Stimulated activated CD4-positive, alpha-beta T cell treated with anti-CD3 and anti-CD28 coated beads, Interleukin-2, amount 100 ng/mL, for 4 hours (primary cell): ENCODE results near the gene NEUROG2.
"Not testable (repeated sequence)": the region's sequence is repeated elsewhere in the genome, so short reads cannot be mapped to it uniquely, and the experiment has no call there.

Source experiments
- DNase-seq: peaks from one replicate; pipeline ENCODE4 v3.0.0-alpha.2; 2020; ENCODE audit warnings: low read depth

NEUROG2 gene

DNA sequence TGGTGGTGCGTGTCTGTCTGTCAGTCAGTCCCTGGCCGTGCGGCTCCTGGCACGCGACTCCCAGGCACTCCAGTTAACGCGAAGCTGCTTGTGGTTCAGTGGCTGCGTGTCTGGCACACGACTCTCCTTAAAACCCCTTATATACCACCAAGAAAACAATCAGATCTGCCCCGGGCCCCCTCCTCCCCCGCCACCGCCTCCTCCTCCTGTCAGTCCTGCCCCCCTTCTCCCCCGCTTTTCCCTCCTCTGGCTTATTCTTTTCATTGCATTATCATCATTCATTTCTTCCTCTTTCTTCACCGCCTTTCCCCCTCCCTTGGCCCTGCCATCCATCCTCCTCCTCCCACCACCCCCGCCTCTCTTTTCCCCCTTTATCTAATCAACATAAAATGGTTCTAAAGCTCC is at the start of gene NEUROG2:
NEUROG2 (minus strand) TSS at position 115 of the 405 bp plus-strand sequence. CDS start 705 bp downstream, outside the sequence.
- no peak for DNase-seq

GRCh38 chr4:112564706-112565270 is 48.8 kb upstream of the NEUROG2 start:
- no peak for DNase-seq

DNA sequence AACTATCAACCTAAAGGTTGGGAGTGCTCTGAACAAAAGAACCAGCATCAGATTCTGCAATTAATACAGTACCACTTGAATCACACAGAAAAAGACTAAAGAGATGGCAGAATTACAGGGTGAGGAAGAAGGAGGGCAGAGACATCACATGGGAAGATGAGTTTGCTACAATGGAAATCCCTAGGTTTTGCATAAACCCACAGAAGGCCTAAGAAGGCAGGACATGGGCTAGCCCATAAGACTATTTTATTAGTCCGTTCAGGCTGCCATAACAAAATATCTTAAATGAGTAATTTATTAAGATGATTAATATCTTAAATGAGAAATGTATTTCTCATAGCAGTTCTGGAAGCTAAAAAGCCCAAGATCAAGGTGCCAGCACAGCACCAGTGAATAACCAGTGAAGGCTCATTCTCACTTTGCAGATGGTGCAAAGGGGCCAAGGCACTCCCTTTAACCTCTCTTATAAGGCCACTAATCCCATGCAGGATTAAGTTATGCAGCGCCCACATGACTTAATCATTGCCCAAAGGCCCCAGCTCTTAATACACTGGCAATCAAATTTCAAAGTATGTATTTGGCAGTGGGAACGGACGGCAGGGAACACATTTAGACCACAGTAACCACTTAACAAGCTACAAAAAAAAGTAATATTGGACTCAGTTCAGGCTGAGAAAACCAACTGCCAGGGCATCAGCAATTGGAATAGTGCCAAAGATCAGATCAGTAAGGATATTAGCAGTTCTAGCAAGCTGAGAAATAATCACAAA is 47.6 kb upstream of the NEUROG2 start:
- DNase-seq, result no peak

- DNase-seq, result no peak
These were observed 46.4 kb upstream of the NEUROG2 start for GRCh38 chr4:112562254-112562879.

- DNase-seq, result no peak
These were observed 44.1 kb upstream of the NEUROG2 start for GRCh38 chr4:112560084-112560483.

GRCh38 chr4:112559053-112559452 is 43.1 kb upstream of the NEUROG2 start:
- DNase-seq, result no peak

- DNase-seq, result no peak
These were observed 41.9 kb upstream of the NEUROG2 start for GRCh38 chr4:112557676-112558411.

GRCh38 chr4:112554271-112554670 is 38.3 kb upstream of the NEUROG2 start:
- not testable (repeated sequence) for DNase-seq

GRCh38 chr4:112552668-112553067 is 36.7 kb upstream of the NEUROG2 start:
- DNase-seq, result no peak

GRCh38 chr4:112550728-112551127 is 34.7 kb upstream of the NEUROG2 start:
- no peak for DNase-seq

DNA sequence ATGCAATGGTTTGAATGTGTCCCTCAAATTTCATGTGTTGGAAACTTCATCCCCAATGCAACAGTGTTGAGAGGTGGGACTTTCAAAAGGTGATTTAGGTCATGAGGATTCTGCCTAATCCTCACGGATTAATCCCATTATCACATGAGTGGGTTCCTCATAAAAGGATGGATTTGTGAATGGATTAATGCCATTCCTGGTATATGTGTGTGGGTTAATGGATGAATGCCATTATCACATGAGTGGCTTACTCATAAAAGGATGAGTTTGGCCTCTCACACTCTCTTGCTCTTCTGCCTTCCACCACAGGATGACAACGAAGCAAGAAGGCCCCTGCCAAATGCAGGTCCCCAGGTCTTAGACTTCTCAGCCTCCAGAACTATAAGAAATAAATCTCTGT is 30.5 kb upstream of the NEUROG2 start:
- no peak for DNase-seq

DNA sequence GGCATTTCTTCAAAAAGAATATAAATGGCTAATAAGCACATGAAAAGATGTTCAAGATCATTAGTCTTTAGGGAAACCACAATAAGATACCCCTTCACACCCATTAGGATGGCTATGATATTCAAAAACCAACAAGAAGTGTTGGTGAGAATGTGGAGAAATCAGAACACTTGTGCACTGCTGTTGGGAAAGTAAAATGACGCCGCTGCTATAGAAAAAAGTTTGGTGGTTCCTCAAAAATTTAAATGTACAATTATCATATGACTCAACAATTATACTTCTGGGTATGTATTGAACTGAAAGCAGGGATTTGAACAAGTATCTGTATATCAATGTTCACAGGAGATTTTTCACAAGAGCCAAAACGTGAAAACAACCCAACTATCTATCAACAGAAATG is 29.4 kb upstream of the NEUROG2 start:
- DNase-seq, result no peak

- no peak for DNase-seq
These were observed 24.7 kb upstream of the NEUROG2 start for GRCh38 chr4:112540695-112541094.

DNA sequence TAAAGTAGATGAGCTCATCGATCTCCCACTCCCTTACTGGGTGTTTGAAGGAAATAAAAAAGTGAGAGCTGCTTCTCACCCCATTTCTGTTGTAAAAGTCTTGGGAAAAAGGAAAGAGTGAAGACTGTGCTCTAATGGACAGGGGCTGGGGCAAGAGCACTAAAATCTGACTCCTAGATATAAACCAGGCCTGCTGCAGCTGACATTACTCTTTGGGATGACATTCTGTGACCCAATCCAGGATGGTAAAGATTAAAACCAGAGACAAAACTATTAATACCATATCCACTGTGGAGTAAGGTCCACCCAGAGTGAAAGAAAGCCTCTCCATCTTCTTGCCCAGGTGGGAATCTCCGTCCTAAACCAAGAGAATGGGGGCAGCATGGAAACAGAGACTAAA is 20.1 kb upstream of the NEUROG2 start:
- no peak for DNase-seq

DNA sequence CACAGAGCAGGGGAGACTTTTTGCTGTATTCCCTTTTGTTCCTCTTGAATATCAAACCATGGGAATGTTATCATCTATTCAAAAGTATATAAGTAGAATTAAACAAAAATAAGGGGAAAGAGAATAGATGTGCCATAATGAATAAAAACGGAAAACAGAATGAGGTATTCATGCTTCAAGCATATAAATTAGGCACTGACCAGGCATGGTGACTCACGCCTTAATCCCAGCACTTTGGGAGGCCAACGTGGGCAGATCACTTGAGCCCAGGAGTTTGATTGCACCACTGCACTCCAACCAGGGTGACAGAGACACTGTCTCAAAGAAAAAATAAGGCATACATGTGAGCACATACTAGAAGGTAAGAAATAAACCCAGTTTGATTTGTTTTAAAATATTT is 16.3 kb upstream of the NEUROG2 start:
- no peak for DNase-seq

GRCh38 chr4:112531146-112531545 is 15.2 kb upstream of the NEUROG2 start:
- DNase-seq, result no peak

DNA sequence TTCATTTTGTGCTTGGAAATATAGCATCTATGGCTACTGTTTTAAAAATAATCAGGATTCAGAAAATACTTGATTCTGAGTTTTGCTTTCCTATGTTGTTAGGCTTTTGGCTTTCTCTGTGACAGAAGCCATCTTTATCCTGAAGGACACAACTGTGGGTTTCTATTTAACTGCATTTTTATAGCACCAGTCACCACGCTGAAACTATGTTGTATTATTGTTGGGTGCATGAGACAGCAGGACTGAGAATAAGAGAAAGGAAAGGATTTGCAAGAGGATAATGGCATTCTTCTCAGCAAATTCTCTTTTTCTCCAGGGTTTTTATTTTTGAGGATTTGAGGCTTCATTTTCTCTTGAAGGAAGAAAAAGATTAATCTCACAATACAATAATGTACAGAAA is 10.1 kb upstream of the NEUROG2 start:
- no peak for DNase-seq

DNA sequence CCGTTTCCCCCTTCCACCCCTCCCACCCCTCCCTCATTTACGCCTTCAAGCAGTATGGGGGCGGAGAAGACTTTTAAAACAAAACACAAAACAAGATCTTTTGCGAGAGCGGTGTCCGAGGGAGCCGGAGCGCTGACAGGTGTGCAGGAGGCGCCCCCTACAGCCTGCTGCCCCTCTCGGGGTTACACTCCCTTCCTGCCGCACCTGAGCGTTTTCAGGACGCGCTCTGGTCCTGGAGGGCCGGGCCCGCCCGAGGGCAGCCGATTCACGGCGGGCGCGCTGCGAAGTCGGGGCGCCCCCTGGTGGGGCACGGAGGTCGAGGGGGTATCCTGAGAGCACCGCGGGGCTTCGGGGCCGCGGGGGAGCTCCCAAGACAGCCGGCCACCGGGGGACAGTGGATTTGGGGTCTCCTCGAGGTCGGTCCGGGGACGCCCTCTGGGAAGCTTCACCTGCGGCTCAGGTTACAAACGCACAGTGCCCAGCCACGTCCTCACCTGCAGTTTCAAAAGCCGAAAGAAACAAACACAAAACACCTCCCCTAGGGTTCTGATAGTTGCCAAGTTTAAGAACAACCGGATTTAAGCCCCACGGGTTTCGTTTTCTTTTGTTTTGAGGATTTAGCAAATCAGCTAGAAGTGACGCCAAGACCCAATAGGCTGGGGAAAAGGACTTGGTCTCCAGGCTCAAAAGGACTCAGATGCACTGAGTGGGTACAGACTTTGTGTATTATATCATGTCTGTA is 8.0 kb upstream of the NEUROG2 start:
- peak; percentile 62 for DNase-seq

DNA sequence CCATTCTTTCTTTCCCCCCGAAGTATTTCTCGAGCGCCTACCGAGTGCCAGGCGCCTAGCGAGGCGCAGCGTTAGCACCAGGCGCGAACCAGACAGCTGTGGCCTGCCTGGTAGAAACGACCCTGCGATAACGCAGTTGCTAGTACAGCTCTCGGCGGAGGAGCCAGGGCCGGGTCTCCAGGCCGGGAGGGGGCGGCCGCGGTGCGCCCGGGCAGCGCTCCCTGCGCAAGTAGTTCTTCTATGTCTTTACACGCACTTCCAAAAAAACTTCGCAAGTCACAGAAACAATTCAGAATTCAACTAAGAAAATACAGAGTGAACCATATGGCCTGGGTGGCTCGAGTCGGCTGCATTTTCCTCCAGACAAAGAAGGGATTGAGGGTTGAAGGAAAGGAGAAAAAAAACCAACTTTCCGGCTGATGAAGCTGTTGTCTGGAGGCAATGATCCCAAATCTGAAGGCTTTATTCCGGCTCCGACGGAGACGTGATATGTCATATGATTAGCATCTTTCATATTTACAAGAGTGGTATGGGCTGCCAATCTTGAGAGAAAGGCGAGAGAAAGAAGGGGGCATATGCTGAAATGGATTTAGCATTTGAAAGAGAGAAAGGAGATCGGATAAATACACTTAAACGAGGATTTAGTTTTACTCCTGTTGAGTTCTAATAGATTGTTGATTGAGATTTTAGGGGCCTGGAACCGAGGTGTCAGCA is 7.2 kb upstream of the NEUROG2 start:
- peak; percentile 28 for DNase-seq

DNA sequence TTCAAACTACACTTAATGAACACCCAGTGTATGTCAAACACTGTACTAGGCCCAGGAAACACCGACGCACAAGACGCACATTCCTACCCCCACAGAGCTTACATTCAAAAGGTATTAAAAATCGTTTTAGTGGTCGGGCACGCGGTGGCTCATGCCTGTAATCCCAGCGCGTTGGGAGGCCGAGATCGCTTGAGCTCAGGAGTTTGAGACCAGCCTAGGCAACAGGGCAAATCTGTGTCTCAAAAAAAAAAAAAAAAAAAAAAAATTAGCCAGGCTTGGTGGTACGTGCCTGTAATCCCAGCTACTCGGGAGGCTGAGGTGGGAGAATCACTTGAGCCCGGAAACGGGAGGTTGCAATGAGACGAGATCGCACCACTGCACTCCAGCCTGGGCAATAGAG is 6.5 kb upstream of the NEUROG2 start:
- not testable (repeated sequence) for DNase-seq
